Left ventricle myocardium inferior (tissue), 1 donor: ENCODE data around the gene TBC1D5. TPM values are rescaled to one million over a fixed set of nuclear protein-coding genes. Genes with fewer than 3 reads are reported as not detected.

Experiments used
- DNase-seq: peaks from one replicate; pipeline ENCODE4 v3.0.0-alpha.2; 2020
- H3K27ac ChIP-seq: fragments of 200-600 bp; replicated peaks from 2 replicates; pipeline ENCODE4 v1.8.0; 2021
- H3K27me3 ChIP-seq: fragments of 200-600 bp; 2 replicates; pipeline ENCODE4 v1.8.0; 2021; ENCODE audit warnings: low read depth
- H3K36me3 ChIP-seq: fragments of 200-600 bp; 2 replicates; pipeline ENCODE4 v1.8.0; 2021
- H3K4me1 ChIP-seq: fragments of 200-600 bp; 2 replicates; pipeline ENCODE4 v1.8.0; 2021
- H3K4me3 ChIP-seq: fragments of 200-600 bp; 2 replicates; pipeline ENCODE4 v1.8.0; 2021; ENCODE audit warnings: mild to moderate bottlenecking, moderate library complexity
- H3K9me3 ChIP-seq: fragments of 200-600 bp; replicated peaks from 2 replicates; pipeline ENCODE4 v1.8.0; 2021
- CTCF ChIP-seq: fragments of 200-600 bp; IDR thresholded peaks from 2 replicates; pipeline ENCODE4 v1.8.0; 2021; ENCODE audit warnings: antibody characterized with exemption, mild to moderate bottlenecking, borderline replicate concordance
- intact Hi-C: fragments of 100-400 bp; cut with micrococcal nuclease; formaldehyde crosslinking; loops from one replicate; pipeline ENCODE4 v1.11.0; 2022
- total RNA-seq: library from RNA; stranded (reverse); fragmentation: NEBNext Ultra II Directional; extraction: Animal tissue kit (Norgen Biotek cat#: 25700); gene quantifications from one replicate; pipeline ENCODE4 v1.2.1, GENCODE V29; 2021
- donor health status: DM: no; HTN: yes; CAD: no; lungs with severe emphysema.

The TBC1D5 gene
- total RNA-seq, 1 donor from 2014 or later = 26.9 TPM

GRCh38 chr3:17571686-17572085 lies 170.7 kb downstream of the TBC1D5 start:
- no peak overlapping the region for H3K4me3 ChIP-seq
- no peaks in the 10 kb centered on the region for H3K36me3 ChIP-seq
- H3K27ac ChIP-seq = no peak overlapping the region
- intact Hi-C loops = no loop called here
- H3K27me3 ChIP-seq = no peaks in the 10 kb centered on the region
- no peak for TF ChIP-seq CTCF
- H3K4me1 ChIP-seq = no peaks in the 10 kb centered on the region
- no peaks in the 10 kb centered on the region for H3K9me3 ChIP-seq
- no peak for DNase-seq

- intact Hi-C loops = no loop called here
- no peaks in the 10 kb centered on the region for H3K9me3 ChIP-seq
- TF ChIP-seq CTCF = no peak
These were observed 179.6 kb downstream of the TBC1D5 start for GRCh38 chr3:17562845-17563244.

GRCh38 chr3:17558565-17558964 lies 183.9 kb downstream of the TBC1D5 start:
- no peak for DNase-seq
- Histone ChIP-seq H3K27ac (no peak overlapping the region), H3K27me3 (no peaks in the 10 kb centered on the region), H3K4me3 (no peak overlapping the region), H3K36me3 (no peaks in the 10 kb centered on the region), H3K4me1 (peaks cover 9% of the 10 kb centered on the region), H3K9me3 (no peaks in the 10 kb centered on the region)
- TF ChIP-seq CTCF = no peak
- intact Hi-C loops = no loop called here

More at GRCh38 chr3:17562845-17563244, 179.6 kb downstream of the TBC1D5 start:
- peaks cover 3% of the 10 kb centered on the region for H3K4me1 ChIP-seq
- H3K27ac ChIP-seq = no peak overlapping the region
- DNase-seq = no peak
- H3K36me3 ChIP-seq = no peaks in the 10 kb centered on the region
- no peak overlapping the region for H3K4me3 ChIP-seq
- H3K27me3 ChIP-seq = no peaks in the 10 kb centered on the region

GRCh38 chr3:17557749-17558463 lies 184.5 kb downstream of the TBC1D5 start:
- no peak for TF ChIP-seq CTCF
- Histone ChIP-seq H3K9me3 (no peaks in the 10 kb centered on the region), H3K27me3 (no peaks in the 10 kb centered on the region), H3K27ac (no peak overlapping the region), H3K4me3 (no peak overlapping the region), H3K36me3 (no peaks in the 10 kb centered on the region), H3K4me1 (peaks cover 16% of the 10 kb centered on the region)
- DNase-seq = no peak
- intact Hi-C loops = no loop called here

- intact Hi-C loops = no loop called here
- TF ChIP-seq CTCF = no peak
These were observed 186.9 kb downstream of the TBC1D5 start for GRCh38 chr3:17555525-17555924.

More at GRCh38 chr3:17555525-17555924, 186.9 kb downstream of the TBC1D5 start:
- Histone ChIP-seq H3K4me1 (peaks cover 37% of the 10 kb centered on the region), H3K9me3 (no peaks in the 10 kb centered on the region), H3K36me3 (no peaks in the 10 kb centered on the region), H3K4me3 (no peak overlapping the region), H3K27me3 (no peaks in the 10 kb centered on the region), H3K27ac (no peak overlapping the region)
- DNase-seq = no peak
